Measurements from ENCODE around the gene ABHD11.

- TF ChIP-seq CTCF (IDR thresholded peaks at IDR 0.05; ENCODE audit: borderline replicate concordance, extremely low read depth, low read length, poor library complexity, severe bottlenecking) (no peak), EZH2 (IDR thresholded peaks at IDR 0.05; ENCODE audit: borderline replicate concordance, low read depth, low read length, severe bottlenecking) (no peak)
Observed at GRCh38 chr7:73774923-73775322, 36.3 kb upstream of the ABHD11 start.

Data from DND-41 (cell line).